K562 (cell line): ENCODE measurements around the gene MTSS2. TPM values are rescaled to one million over a fixed set of nuclear protein-coding genes. Genes with fewer than 3 reads are reported as not detected.

Source experiments
- ARID3A ChIP-seq: IDR thresholded peaks from 2 replicates; pipeline ENCODE4 v1.6.1; 2012; ENCODE audit warnings: low read depth, low read length, improper control_type of control experiment, borderline replicate concordance
- DEAF1 ChIP-seq: fragments of 450-650 bp; formaldehyde crosslinking; IDR thresholded peaks from 2 replicates; pipeline ENCODE4 v1.4.0; 2020; ENCODE audit warnings: mild to moderate bottlenecking, moderate library complexity
- FOXA1 ChIP-seq: fragments of 450-650 bp; IDR thresholded peaks from 2 replicates; pipeline ENCODE4 v1.6.1; 2016; ENCODE audit warnings: mild to moderate bottlenecking, borderline replicate concordance
- TSHZ1 ChIP-seq: fragments of 250-450 bp; sonication (Bioruptor Pico); IDR thresholded peaks from 2 replicates; pipeline ENCODE4 v1.4.0; 2020; ENCODE audit warnings: mild to moderate bottlenecking, moderate library complexity
- polyA plus RNA-seq, 8 experiments: library from polyadenylated mRNA; depleted of rRNA in 4 of 8; stranded (reverse) in 5 of 8; unstranded in 3 of 8; fragments of >200 nt; fragmentation: Nextera tagmentation in 2 of 8; fragmentation: Illumina TruSeq in 1 of 8; extraction: Ambion mirVana in 2 of 8; extraction: Trizol in 1 of 8; gene quantifications; 2 replicates each; pipeline versions ENCODE4 v1.2.1 to v1.2.3, GENCODE V29; 2011 to 2014; ENCODE audit warnings: inconsistent platforms in 1 of 8, missing spikeins in 1 of 8
- total RNA-seq, 7 experiments: library from RNA; depleted of rRNA in 6 of 7; stranded (reverse); fragments of >200 nt in 6 of 7; fragmentation: Illumina TruSeq in 2 of 7; extraction: Trizol in 2 of 7; gene quantifications; 2 replicates each; pipeline versions ENCODE4 v1.2.1 to v1.2.3, GENCODE V29; 2011 to 2021; ENCODE audit warnings: low replicate concordance in 1 of 7

MTSS2 gene
- total and polyA plus RNA-seq, 9 of the 15 experiments (the other 6 are each of a cell fraction or from before 2014, with no cell fraction given) = 0.11 to 60.3 (median 16.9) TPM

GRCh38 chr16:70724146-70725023 lies 38.5 kb upstream of the MTSS2 start (continued):
- no peak for TF ChIP-seq TSHZ1
- no peak for TF ChIP-seq DEAF1 (CRISPR knock-in tag)
- no peak for TF ChIP-seq FOXA1
- no peak for TF ChIP-seq ARID3A
- TF ChIP-seq, all 486 proteins: peak for 0
